K562 (cell line): Measurements from ENCODE around the gene WDR31. TPM values are rescaled to one million over a fixed set of nuclear protein-coding genes. Genes with fewer than 3 reads are reported as not detected.

Experiments used
- ETV6 ChIP-seq, 3 experiments: fragments of 150-350 bp in 1 of 3; sonication (generic) in 1 of 3; formaldehyde crosslinking in 1 of 3; IDR thresholded peaks; 2 replicates each; pipeline versions ENCODE4 v1.6.1 to v1.8.0; 2014 to 2022; ENCODE audit warnings: borderline replicate concordance in 2 of 3, low read depth in 2 of 3, antibody characterized with exemption in 1 of 3, low read length in 1 of 3, mild to moderate bottlenecking in 1 of 3, missing genetic modification reagents in 1 of 3
- HNRNPLL ChIP-seq: fragments of 200-400 bp; formaldehyde crosslinking; IDR thresholded peaks from 2 replicates; pipeline ENCODE4 v1.6.1; 2017; ENCODE audit warnings: low read length, low read depth, mild to moderate bottlenecking; ENCODE audit not compliant: poor library complexity, severe bottlenecking
- IFI16 ChIP-seq: fragments of 250-450 bp; sonication (Bioruptor Pico); IDR thresholded peaks from 2 replicates; pipeline ENCODE4 v2.1.2; 2022; ENCODE audit warnings: mild to moderate bottlenecking, inconsistent platforms
- MAFF ChIP-seq: IDR thresholded peaks from 2 replicates; pipeline ENCODE4 v1.6.1; 2012; ENCODE audit warnings: low read length, improper control_type of control experiment
- MCM5 ChIP-seq: fragments of 450-650 bp; IDR thresholded peaks from 2 replicates; pipeline ENCODE4 v1.6.1; 2016; ENCODE audit warnings: low read depth
- MCM7 ChIP-seq, 2 experiments: fragments of 450-650 bp; IDR thresholded peaks; 2 replicates each; pipeline ENCODE4 v1.6.1; 2016 to 2018
- RBM22 ChIP-seq: fragments of 200-400 bp; formaldehyde crosslinking; IDR thresholded peaks from 2 replicates; pipeline ENCODE4 v1.6.1; 2018; ENCODE audit warnings: low read length, low read depth; ENCODE audit not compliant: poor library complexity, severe bottlenecking
- TAF9B ChIP-seq: fragments of 450-650 bp; IDR thresholded peaks from 2 replicates; pipeline ENCODE4 v1.6.1; 2018; ENCODE audit warnings: mild to moderate bottlenecking; ENCODE audit not compliant: partially characterized antibody
- TBL1XR1 ChIP-seq, 2 experiments: IDR thresholded peaks; 2 replicates each; pipeline ENCODE4 v1.6.1; 2012; ENCODE audit warnings: improper control_type of control experiment in 2 of 2, low read length in 2 of 2, mild to moderate bottlenecking in 1 of 2
- ZC3H11A ChIP-seq: IDR thresholded peaks from 2 replicates; pipeline ENCODE4 v1.6.1; 2012; ENCODE audit warnings: low read depth, low read length, improper control_type of control experiment
- ZFX ChIP-seq: sonication (generic); formaldehyde crosslinking; IDR thresholded peaks from 2 replicates; pipeline ENCODE4 v1.8.0; 2022; ENCODE audit warnings: mild to moderate bottlenecking, missing genetic modification reagents, moderate library complexity
- ZNF134 ChIP-seq: fragments of 250-450 bp; sonication (Bioruptor Pico); conservative IDR thresholded peaks from 2 replicates; pipeline ENCODE4 v1.4.0; 2020
- ZNF143 ChIP-seq: sonication (generic); formaldehyde crosslinking; IDR thresholded peaks from 2 replicates; pipeline ENCODE4 v1.9.0; 2022; ENCODE audit warnings: mild to moderate bottlenecking, missing genetic modification reagents
- polyA plus RNA-seq, 8 experiments: library from polyadenylated mRNA; depleted of rRNA in 4 of 8; stranded (reverse) in 5 of 8; unstranded in 3 of 8; fragments of >200 nt; fragmentation: Nextera tagmentation in 2 of 8; fragmentation: Illumina TruSeq in 1 of 8; extraction: Ambion mirVana in 2 of 8; extraction: Trizol in 1 of 8; gene quantifications; 2 replicates each; pipeline versions ENCODE4 v1.2.1 to v1.2.3, GENCODE V29; 2011 to 2014; ENCODE audit warnings: inconsistent platforms in 1 of 8, missing spikeins in 1 of 8
- total RNA-seq, 7 experiments: library from RNA; depleted of rRNA in 6 of 7; stranded (reverse); fragments of >200 nt in 6 of 7; fragmentation: Illumina TruSeq in 2 of 7; extraction: Trizol in 2 of 7; gene quantifications; 2 replicates each; pipeline versions ENCODE4 v1.2.1 to v1.2.3, GENCODE V29; 2011 to 2021; ENCODE audit warnings: low replicate concordance in 1 of 7
- TF ChIP-seq, protein P1 (sequence below), 3 experiments: IDR thresholded peaks in 2 of 3; conservative IDR thresholded peaks in 1 of 3; 2 replicates each; pipeline ENCODE4 v1.5.1; 2011 to 2012; ENCODE audit warnings: low read length in 3 of 3, mild to moderate bottlenecking in 3 of 3, control low read depth in 2 of 3, improper control_type of control experiment in 1 of 3, inconsistent platforms in 1 of 3, low read depth in 1 of 3, mixed read lengths in 1 of 3, moderate library complexity in 1 of 3; ENCODE audit not compliant: insufficient read depth in 2 of 3
- TF ChIP-seq, protein P2 (sequence below): sonication (generic); formaldehyde crosslinking; IDR thresholded peaks from 2 replicates; pipeline ENCODE4 v1.8.1; 2023; ENCODE audit warnings: mild to moderate bottlenecking, missing genetic modification reagents
- TF ChIP-seq, protein P3 (sequence below): fragments of 250-450 bp; sonication (Bioruptor Pico); IDR thresholded peaks from 2 replicates; pipeline ENCODE4 v1.5.0; 2020; ENCODE audit warnings: mild to moderate bottlenecking, borderline replicate concordance
- TF ChIP-seq, protein P4 (sequence below): fragments of 250-450 bp; sonication (Bioruptor Pico); IDR thresholded peaks from 2 replicates; pipeline ENCODE4 v1.5.1; 2021; ENCODE audit warnings: mild to moderate bottlenecking
- TF ChIP-seq, protein P5 (sequence below): fragments of 450-650 bp; formaldehyde crosslinking; IDR thresholded peaks from 2 replicates; pipeline ENCODE4 v1.4.0; 2022; ENCODE audit warnings: missing genetic modification characterization

WDR31 gene
- total and polyA plus RNA-seq, 9 of the 15 experiments (the other 6 are each of a cell fraction or from before 2014, with no cell fraction given): 0.35 to 1.8 (median 0.95) TPM

DNA sequence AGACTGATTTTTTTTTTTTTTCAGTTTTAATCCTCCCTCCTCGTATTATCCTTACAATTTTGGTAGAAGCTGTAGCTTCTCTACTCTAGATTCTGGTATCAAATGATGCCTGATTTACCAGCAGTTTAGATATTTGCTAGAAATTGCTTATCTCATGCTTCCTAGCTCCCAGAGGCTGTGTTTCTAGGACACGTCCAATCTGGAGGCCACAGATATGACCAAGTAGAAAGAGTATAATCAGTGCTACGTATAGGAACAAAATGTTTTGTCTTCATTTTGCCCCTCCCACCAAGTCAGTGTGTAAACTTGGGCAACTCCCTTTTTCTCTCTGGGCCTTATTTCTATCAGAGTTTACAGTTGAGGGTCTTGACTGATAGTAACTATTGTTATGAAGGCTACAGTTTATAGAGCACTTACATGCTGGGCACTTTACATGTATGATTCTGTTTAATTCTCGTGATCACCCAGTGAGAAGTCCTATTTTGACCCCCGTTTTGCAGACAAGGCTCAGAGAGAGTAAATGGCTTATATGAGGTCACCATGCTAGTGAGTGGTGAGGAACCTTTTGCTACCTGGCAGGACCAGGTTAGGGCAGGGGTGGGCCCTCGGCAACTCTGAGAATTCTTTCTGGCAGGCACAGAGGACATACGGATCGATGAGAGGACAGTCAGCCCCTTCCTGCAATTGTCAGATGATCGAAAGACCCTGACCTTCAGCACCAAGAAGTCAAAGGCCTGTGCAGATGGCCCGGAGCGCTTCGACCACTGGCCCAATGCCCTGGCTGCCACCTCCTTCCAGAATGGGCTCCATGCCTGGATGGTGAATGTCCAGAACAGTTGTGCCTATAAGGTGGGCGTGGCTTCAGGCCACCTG lies 29.1 kb upstream of the WDR31 start (continued):
- TF ChIP-seq, protein P1, sequence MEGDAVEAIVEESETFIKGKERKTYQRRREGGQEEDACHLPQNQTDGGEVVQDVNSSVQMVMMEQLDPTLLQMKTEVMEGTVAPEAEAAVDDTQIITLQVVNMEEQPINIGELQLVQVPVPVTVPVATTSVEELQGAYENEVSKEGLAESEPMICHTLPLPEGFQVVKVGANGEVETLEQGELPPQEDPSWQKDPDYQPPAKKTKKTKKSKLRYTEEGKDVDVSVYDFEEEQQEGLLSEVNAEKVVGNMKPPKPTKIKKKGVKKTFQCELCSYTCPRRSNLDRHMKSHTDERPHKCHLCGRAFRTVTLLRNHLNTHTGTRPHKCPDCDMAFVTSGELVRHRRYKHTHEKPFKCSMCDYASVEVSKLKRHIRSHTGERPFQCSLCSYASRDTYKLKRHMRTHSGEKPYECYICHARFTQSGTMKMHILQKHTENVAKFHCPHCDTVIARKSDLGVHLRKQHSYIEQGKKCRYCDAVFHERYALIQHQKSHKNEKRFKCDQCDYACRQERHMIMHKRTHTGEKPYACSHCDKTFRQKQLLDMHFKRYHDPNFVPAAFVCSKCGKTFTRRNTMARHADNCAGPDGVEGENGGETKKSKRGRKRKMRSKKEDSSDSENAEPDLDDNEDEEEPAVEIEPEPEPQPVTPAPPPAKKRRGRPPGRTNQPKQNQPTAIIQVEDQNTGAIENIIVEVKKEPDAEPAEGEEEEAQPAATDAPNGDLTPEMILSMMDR (IDR thresholded peaks at IDR 0.05 in 2 of 3, conservative IDR thresholded peaks at IDR 0.05 in 1 of 3; ENCODE audit: insufficient read depth in 2 of 3, low read depth in 1 of 3, low read length in 3 of 3): no peak
- TF ChIP-seq, protein P2, sequence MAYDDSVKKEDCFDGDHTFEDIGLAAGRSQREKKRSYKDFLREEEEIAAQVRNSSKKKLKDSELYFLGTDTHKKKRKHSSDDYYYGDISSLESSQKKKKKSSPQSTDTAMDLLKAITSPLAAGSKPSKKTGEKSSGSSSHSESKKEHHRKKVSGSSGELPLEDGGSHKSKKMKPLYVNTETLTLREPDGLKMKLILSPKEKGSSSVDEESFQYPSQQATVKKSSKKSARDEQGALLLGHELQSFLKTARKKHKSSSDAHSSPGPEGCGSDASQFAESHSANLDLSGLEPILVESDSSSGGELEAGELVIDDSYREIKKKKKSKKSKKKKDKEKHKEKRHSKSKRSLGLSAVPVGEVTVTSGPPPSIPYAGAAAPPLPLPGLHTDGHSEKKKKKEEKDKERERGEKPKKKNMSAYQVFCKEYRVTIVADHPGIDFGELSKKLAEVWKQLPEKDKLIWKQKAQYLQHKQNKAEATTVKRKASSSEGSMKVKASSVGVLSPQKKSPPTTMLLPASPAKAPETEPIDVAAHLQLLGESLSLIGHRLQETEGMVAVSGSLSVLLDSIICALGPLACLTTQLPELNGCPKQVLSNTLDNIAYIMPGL (CRISPR knock-in tag): no peak
- TF ChIP-seq MCM5 (no peak), ZNF143 (no peak), MAFF (peak; percentile 58; the same call in 1 of the 2 replicates), TAF9B (no peak), HNRNPLL (no peak), ZC3H11A (no peak), ZNF134 (CRISPR knock-in tag) (no peak), RBM22 (no peak), ZFX (CRISPR knock-in tag) (0 out of 2 replicates have a peak, but pooled peaks have one; percentile 27), MCM7 (IDR thresholded peaks at IDR 0.05) (no peak), ETV6 (IDR thresholded peaks at IDR 0.05; ENCODE audit: borderline replicate concordance in 1 of 2, low read depth in 2 of 2, low read length in 1 of 2) (no peak), ETV6 (CRISPR knock-in tag; IDR thresholded peaks at IDR 0.05; ENCODE audit: borderline replicate concordance) (no peak), TBL1XR1 (IDR thresholded peaks at IDR 0.05; ENCODE audit: low read length in 2 of 2) (peak; percentile 90 to 99), IFI16 (CRISPR knock-in tag) (no peak)
- TF ChIP-seq, protein P3, sequence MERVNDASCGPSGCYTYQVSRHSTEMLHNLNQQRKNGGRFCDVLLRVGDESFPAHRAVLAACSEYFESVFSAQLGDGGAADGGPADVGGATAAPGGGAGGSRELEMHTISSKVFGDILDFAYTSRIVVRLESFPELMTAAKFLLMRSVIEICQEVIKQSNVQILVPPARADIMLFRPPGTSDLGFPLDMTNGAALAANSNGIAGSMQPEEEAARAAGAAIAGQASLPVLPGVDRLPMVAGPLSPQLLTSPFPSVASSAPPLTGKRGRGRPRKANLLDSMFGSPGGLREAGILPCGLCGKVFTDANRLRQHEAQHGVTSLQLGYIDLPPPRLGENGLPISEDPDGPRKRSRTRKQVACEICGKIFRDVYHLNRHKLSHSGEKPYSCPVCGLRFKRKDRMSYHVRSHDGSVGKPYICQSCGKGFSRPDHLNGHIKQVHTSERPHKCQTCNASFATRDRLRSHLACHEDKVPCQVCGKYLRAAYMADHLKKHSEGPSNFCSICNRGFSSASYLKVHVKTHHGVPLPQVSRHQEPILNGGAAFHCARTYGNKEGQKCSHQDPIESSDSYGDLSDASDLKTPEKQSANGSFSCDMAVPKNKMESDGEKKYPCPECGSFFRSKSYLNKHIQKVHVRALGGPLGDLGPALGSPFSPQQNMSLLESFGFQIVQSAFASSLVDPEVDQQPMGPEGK (CRISPR knock-in tag): no peak
- TF ChIP-seq, protein P4, sequence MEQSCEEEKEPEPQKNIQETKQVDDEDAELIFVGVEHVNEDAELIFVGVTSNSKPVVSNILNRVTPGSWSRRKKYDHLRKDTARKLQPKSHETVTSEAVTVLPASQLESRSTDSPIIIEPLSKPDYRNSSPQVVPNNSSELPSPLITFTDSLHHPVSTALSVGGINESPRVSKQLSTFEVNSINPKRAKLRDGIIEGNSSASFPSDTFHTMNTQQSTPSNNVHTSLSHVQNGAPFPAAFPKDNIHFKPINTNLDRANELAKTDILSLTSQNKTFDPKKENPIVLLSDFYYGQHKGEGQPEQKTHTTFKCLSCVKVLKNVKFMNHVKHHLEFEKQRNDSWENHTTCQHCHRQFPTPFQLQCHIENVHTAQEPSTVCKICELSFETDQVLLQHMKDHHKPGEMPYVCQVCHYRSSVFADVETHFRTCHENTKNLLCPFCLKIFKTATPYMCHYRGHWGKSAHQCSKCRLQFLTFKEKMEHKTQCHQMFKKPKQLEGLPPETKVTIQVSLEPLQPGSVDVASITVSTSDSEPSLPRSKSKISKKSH (CRISPR knock-in tag): no peak
- TF ChIP-seq, protein P5, sequence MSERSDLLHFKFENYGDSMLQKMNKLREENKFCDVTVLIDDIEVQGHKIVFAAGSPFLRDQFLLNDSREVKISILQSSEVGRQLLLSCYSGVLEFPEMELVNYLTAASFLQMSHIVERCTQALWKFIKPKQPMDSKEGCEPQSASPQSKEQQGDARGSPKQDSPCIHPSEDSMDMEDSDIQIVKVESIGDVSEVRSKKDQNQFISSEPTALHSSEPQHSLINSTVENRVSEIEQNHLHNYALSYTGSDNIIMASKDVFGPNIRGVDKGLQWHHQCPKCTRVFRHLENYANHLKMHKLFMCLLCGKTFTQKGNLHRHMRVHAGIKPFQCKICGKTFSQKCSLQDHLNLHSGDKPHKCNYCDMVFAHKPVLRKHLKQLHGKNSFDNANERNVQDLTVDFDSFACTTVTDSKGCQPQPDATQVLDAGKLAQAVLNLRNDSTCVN: no peak
